Pons (tissue), 1 donor: ENCODE results near the gene KRTAP5-4.

Experiments used
- DNase-seq: peaks from one replicate; pipeline ENCODE4 v3.0.0-alpha.2; 2016; ENCODE audit warnings: low spot score

Gene KRTAP5-4

DNA sequence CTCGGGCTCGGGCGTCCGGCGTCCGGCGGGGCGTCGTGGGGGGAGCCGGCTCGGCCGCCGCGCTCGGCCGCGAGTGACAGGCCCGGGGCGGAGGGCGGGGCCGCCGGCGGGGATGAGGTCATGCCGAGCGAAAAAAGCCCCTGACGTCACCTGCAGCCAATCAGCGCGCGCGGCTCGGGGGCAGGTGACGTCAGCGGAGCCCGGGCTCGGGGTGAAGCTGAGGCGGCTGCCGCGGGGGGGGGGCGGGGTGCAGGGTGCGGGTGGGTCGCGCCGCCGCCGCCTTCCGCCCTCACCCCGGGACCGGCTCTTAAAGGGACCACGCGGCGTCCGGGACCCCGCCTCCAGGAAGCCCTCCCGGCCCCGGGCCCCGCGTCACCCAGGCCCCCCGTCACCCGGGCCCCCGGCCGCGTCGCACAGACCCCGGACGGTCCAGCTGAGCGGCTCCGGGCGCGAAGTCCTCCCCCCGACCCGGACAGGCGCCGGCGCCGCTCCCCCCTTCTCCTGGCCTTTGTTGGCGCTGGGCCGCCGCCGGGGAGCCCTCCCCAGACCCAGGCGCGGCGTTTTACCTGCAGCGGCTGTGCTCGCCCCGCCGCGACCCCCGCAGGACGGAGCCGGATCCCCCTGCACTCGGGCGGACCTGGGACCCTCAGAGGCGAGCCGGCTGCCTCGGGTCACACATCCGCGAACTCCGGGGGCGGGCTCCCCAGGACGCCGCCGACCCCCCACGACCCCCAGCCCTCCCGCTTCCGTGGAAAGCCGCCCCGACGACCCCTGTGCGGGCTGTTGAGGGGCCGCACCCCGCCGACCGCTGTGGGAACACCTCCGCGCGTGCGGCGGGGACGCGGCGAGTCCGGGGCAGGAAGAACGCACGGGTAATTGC is 49.5 kb downstream of the KRTAP5-4 start, which contains the start of gene DUSP8:
DUSP8 (minus strand) TSS at position 75 of the 880 bp plus-strand sequence. CDS start 6,445 bp downstream, outside the sequence.
- DNase-seq = peak; percentile 77

DNA sequence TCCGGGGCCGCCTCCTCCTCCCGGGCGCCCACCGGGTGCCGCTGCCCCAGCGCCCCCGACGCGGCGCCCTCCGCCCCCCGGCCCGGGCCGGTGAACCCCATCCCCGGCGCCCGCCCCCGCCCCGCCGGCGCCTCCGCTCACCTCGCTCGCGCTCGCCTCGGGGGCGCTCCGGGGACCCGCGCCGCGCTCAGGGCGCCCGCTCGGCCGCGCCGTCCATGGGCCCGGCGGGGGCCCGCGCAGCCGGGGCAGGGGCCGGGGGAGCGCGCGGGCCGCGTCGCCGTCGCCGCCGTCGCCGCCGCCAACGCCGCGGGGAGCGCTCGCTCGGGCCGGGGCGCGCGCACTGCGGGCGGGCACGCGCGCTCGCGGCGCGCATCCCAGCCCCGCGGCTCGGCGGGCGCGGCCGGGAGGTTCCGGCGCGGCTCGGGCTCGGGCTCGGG is 50.2 kb downstream of the KRTAP5-4 start:
- no peak for DNase-seq
